GM18502 (cell line): ENCODE data around the gene QRFP.
"Not testable (repeated sequence)": the region's sequence is repeated elsewhere in the genome, so short reads cannot be mapped to it uniquely, and the experiment has no call there.

Experiments used
- ATAC-seq: cut with Tn5 transposase; IDR thresholded peaks from one replicate; pipeline ENCODE4 v1.9.1; 2021; ENCODE audit warnings: mild to moderate bottlenecking; ENCODE audit not compliant: unreplicated experiment, poor library complexity

Gene QRFP

GRCh38 chr9:130858739-130859705, 37.6 kb downstream of the QRFP start:
- ATAC-seq = no peak

- no peak for ATAC-seq
Measured at GRCh38 chr9:130857864-130858738, 38.5 kb downstream of the QRFP start.

GRCh38 chr9:130856474-130856873, 40.1 kb downstream of the QRFP start:
- ATAC-seq = no peak

- ATAC-seq = no peak
Measured at GRCh38 chr9:130854835-130855234, 41.8 kb downstream of the QRFP start.

GRCh38 chr9:130854092-130854491, 42.5 kb downstream of the QRFP start:
- ATAC-seq = no peak

GRCh38 chr9:130852801-130853200, 43.8 kb downstream of the QRFP start:
- ATAC-seq = no peak

GRCh38 chr9:130849356-130849755, 47.3 kb downstream of the QRFP start:
- ATAC-seq = no peak

GRCh38 chr9:130848514-130848913, 48.1 kb downstream of the QRFP start:
- not testable (repeated sequence) for ATAC-seq

GRCh38 chr9:130847306-130848217, 49.0 kb downstream of the QRFP start:
- no peak for ATAC-seq

GRCh38 chr9:130846487-130847305, 49.9 kb downstream of the QRFP start:
- no peak for ATAC-seq

GRCh38 chr9:130845901-130846481, 50.6 kb downstream of the QRFP start:
- no peak for ATAC-seq

- no peak for ATAC-seq
Measured at GRCh38 chr9:130845254-130845653, 51.4 kb downstream of the QRFP start.

GRCh38 chr9:130844044-130844451, 52.6 kb downstream of the QRFP start:
- ATAC-seq = no peak

GRCh38 chr9:130843049-130843908, 53.3 kb downstream of the QRFP start:
- ATAC-seq = no peak
